NOMO-1 treated with DMSO at 0.1 percent for 48 hours (cell line): Measurements from ENCODE around the gene GFI1.
"Not testable (repeated sequence)": the region's sequence is repeated elsewhere in the genome, so short reads cannot be mapped to it uniquely, and the experiment has no call there.

ENCODE experiments used
- DNase-seq: peaks from one replicate; lab custom pipeline; 2025; ENCODE audit not compliant: unreplicated experiment; lab: John Stamatoyannopoulos, UW

GFI1 gene

DNA sequence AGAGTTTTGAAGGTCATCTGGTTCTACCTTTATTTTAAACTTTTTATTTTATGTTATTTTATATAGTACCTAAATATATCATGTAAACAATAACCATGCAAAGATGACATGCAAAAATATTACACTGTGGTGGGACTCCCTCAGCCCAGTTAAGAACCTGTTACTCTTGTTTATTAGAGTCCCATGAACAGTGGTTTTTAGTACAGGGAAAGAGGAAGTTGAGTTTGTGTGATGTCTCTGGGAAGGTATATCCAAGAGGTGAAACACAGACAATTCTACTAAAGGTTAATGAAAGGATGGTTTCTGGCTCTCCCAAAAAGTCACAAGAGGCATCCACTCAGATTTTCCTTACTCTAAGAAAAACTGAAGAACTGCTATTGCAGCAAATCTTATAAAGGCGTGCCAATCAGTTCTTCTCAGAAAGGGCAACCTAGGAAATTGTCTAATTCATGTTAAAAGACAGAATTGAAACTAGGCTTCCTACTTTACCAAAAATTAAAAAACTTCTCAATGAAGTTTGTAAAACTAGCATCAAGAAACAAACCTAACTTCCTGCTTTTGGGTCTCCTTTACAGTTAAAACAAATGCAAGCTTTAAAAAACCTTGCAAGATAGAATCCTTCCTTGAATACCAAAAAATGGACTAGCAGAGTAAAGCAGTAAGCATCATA is 19.9 kb downstream of the GFI1 start:
- DNase-seq = peak; percentile 54

DNA sequence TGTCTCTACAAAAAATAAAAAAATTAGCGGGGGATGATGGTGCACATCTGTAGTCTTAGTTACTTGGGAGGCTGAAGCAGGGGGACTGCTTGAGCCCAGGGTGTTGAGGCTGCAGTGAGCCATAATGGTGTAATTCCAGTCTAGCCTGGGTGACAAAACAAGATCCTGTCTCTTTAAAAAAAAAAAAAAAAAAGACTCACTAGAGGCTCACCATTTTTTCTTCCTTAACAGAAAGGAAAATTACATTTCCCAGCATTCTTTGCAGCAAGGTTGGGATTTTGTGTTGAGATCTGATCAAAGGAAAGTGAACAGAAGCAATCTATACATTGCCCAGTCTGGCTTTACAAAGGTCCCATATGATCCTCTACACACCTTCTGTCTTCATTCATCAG is 21.5 kb downstream of the GFI1 start:
- no peak for DNase-seq

DNA sequence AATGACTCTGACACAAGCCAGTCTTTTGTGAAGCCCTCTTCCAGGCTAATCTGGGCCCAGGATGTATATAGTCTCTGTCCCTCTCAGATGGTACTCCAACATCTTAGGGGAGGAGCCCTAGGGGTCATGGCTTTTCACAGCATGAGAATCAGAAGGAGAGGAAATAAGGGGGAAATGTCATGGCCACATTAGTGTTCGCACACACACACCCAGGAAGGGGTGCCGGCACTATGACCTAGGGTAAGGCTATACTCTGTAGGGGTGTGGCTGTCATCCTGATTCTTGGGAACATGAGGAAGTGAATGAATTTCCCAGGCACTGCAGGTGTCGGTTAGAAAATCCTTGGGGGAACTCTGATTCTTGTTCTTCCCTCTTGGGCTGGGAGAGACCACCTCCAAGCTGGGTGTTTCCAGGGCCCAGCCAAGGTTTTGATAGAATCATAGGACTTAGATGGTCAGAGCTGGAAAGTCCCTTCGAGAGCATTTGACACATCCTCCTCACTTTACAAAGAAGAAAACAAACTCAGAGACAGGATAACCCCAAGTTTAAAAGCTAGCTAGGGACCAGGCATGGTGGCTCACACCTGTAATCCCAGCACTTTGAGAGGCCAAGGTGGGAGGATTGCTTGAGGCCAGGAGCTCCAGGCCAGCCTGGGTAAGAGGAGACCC is 22.0 kb downstream of the GFI1 start:
- no peak for DNase-seq

DNA sequence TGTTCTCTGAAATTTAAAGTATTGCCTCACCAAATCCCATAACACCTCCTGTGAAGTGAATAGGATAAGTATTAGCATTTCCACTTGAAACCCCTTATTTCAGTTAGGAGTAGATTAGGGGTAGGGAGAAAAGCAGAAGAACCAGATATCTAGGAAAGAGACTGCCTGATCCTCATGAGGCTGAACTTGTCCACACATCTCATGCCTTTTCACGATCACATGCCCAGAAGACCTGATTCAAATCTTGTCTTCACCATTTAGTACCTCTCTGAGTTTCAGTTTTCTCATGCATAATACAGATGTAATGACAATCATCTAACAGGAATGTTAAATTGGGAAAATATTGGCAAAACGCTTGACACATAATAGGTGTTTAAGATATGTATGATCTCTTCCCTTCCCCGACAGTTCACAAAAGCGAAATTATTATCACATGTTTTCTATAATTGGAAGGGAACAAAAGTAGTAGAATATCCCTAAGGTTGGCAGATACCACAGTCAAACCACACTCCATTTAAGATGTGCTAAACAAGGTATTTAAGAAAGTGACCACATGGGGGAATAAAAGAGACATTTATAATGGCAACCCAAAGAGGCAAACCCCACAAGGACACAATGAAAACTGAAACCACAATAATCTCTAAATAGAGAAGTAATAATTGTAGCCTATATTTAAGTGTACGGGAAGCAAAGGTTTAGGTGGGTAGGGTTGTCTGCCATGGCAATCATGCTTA is 25.2 kb downstream of the GFI1 start:
- peak; percentile 95 for DNase-seq

DNA sequence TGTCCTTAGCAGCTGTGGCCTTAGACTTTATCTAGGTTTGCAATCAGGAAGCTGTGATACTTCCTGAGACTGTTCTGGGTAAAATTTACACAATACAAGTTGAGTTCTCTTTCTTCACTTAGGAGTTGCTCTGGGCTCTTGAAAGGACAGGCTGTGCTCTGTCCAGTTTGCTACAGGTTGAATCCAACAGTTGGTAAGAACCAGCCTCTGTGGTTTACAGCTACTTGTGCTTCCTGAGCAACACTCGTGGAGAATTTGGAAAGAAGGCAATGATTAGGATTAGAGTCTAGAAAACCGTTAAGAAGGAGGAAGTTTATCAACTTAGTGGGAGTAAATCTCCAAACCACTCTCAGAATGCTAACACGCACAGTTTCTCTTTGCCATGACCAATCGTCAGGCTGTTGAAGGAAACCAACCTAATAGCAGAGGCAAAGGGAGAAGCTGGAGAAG is 26.8 kb downstream of the GFI1 start:
- peak; percentile 90 for DNase-seq

DNA sequence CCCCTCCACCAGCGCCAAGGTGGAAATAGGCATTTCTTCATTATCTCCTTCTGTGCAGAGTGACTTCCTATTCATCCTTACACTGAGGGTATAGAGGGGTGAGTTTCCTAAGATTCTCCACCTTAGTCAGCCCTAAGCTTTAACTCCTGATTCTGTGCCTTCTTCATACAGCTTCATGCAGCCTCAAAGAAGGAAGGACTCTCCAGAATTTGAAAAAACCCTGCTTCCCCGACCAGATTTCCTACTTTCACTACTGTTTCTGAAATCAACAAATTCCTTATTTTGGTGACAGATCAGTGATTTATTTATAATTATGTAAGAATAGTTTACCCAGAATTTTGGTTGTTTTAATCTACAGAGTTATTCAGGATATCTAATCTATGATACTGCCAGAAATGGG is 28.6 kb downstream of the GFI1 start:
- DNase-seq = no peak

DNA sequence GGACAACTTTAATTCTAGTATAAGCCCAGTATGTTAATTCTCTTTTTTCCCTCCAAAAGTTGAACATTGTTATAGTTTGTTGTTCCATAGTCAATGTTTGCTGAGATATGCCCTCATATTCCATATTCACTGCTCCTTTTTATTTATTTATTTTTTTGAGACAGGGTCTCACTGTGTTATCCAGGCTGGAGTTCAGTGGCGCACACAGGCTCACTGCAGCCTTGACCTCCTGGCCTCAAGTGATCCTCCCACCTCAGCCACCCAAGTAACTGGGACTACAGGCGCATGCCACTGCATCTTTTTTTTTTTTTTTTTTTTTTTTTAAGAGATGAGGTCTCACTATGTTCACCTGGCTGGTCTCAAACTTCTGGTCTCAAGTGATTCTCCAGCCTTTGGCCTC is 38.7 kb downstream of the GFI1 start:
- no peak for DNase-seq

DNA sequence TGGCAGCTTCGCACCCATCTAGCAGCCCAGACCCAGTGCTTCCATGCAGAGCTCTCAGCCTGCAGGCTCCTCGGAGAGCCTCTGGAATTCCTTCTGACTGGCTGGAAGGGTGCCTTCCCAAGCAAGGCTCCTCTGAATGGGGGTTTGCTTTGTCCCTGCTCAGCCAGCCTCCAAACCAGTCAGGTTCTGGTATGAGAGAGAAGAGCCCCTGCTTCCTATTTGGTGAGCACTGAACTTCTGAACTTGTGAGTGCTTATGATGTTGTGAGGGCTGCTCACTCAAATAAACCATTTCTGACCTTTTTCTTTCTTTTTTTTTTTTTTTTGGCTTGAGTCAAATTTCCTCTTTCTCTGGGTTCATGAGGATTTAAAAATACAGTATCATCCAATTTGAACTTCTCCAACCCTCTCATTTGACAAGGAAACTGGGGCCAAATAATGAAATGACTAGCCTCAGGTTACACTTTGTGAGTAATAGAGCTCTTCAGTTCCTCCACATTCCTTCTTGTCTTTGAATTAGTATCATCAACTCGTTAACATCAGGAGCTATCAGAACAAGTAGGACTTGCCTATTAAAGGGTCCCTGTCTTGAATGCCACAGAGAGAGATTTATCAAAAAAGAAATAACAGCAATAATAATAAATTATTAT is 39.6 kb downstream of the GFI1 start:
- DNase-seq = no peak

DNA sequence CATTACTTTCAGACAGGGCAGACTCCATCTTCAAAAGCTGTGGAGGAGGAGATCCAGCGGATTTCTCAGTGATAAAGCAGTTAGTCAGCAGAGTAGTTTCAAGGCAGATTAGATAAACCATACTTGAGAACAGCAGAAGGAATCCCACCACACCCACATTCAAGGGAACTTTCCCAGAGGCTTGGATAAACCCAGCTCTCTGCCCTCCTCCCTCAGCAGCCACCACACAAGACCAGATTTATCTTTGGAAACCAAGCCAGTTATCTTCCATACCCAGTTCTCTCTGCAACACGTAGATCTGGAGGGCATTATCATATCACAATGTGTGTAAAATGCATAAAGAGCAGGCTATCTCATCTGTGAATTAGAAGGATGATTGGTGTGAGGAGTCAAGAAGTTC is 40.2 kb downstream of the GFI1 start:
- DNase-seq = no peak

DNA sequence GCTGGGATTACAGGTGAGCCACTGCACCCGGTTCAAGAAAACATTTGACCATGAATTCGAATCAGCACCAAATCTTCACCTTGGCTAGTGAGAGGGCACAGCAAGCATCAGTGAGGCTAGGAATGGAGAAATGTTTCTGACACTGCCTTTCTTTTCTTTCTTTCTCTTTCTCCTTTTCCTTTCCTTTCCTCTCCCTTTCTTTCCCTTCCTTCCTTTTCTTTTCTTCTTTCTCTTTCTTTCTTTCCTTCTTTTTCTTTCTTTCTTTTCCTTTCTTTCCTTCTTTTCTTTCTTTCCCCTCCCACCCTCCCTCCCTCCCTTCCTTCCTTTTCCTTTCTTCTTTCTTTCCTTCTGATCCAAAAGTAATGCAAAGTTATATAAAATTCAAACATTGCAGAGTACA is 40.9 kb downstream of the GFI1 start:
- no peak for DNase-seq

DNA sequence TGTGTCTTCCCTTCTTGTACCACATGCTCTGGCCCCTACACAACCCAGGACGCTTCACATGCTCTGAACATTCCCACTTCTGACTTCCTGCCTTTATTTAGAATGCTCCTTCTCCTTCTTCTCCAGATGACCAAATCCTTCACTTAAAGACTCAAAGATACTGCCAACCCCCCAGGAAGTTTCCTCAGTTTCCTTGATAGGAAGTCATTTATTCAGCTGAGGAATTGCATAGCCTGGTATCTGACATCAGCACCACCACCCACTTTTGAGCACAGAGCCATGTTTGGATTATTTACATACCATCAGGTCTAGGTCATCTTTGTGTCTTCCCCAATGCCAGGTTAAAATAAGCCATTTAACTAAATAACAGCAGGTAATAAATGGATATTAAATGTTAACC is 42.4 kb downstream of the GFI1 start:
- DNase-seq = no peak

DNA sequence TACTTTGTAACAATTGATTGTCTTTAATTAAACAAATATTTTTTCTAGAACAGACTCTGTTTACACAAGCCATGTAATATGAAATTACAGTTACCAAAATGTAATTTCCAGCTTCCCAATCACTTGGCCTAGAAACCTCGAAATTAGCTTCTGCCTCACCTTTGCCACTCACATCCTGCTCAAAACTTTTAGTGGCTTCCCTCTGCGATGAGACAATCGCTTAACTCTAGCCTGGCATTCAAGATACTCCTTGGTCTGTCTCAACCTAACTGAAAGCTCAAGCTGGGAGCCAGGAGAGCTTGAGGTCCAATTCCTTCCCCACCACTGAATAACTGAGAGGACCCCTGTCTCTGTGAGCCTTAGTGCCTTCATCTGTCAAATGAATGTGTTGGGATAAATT is 42.8 kb downstream of the GFI1 start:
- DNase-seq = no peak

DNA sequence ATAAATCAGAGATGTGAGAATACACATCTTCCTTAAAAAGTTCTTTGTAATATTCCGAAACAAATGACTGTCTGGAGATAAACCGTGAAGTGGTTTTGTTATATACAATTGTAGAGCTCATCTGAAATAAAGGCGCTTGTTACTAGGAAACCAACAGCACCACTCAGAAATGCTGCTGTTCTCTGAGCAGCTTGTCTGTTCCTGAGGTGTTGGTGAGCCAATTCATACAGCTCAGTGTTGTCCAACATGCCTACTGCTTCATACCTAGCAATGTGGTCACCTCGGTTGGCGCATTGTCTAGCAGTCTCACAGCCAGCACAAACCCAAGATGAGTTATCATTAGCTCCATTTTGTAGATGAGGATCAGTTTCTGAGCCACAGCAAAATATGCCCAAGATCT is 44.4 kb downstream of the GFI1 start:
- no peak for DNase-seq

DNA sequence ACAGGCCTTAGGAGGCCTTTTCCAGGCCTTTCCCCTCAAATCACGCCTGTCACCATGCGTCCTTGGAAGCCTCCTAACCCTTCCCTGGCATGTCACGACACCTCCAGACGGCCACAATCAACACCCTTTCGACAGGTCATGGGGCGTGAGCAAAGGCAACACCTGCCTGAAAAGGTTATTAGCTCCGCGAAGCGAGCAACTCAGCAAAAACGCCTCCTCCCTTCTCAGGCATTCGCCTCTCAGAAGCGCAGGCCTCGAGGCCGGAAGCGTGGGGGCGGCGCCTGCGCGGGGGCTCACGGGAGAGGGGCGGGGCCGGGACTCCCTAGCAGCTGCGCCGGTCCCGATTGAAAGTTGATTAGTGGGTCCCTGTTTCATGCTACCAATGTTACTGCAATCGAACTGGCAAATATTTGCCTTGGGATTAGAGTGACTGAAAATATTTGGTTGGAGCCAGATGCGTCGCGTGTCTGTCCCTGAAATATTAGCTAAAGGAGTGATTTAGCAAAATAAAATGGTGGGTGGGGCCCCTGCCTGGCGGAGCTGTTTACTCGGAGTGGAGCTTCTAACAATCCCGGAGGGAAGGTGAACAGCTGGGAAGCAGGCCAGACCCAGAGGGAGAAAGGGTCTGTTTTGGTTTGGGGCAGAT is 44.9 kb downstream of the GFI1 start:
- no peak for DNase-seq

DNA sequence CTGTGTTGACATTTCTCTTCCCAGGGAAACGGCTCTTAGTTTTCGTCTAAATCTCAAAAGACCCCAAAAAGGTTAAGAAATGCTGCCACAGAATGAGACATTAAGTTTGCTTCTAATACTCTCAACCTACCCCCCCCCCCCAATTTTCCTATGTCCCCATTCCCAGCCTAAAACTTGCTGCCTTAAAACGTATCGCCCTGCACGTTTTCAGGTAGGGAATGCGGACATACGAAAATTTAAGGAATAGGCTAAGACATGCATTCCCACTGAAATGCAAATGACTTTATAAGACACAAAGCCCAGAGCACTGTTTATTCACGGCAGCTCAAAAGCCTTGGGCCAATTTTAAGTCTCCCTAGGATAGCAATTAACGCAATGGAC is 45.4 kb downstream of the GFI1 start:
- DNase-seq = no peak

DNA sequence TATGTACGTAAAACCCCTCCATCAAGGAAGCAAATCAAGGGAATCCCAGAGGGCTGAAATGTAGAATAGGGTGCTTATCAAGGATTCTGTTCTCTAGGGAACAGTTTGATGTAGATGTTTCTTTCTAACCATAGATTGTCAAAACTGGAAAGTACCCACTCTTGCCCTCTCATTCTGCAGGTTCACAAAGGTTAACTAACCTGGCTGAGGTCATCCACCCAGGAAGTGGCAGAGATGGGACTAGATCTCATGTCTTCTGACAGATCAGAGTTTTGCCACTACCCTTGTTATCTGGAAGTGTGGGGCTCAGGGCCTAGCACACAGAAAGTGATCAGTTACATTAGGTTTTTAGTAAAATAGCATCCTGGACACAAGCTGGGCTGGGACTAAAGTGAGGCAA is 47.4 kb downstream of the GFI1 start:
- no peak for DNase-seq

DNA sequence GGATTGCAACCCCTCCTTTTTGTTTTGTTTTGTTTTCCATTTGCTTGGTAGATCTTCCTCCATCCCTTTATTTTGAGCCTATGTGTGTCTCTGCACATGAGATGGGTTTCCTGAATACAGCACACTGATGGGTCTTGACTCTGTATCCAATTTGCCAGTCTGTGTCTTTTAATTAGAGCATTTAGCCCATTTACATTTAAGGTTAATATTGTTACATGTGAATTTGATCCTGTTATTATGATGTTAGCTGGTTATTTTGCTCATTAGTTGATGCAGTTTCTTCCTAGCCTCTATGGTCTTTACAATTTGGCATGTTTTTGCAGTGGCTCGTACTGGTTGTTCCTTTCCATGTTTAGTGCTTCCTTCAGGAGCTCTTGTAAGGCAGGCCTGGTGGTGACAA is 52.2 kb downstream of the GFI1 start:
- DNase-seq = not testable (repeated sequence)

DNA sequence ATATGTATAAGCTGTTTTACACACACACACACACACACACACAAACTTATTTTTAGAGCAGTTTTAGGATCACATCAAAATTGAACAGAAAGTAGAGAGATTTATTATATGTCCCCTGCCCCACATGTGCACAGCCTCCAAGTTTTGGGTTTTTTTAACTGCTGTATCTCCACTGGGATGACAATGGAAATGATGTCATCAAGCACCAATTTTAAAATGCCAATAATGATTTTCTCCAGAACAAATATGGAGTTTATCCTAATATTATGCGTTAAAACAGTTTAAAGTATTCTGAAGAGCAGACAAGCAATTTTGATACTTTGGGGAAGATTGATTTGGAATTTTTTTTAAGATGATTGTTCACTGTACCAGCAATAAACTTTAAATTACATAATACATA is 56.7 kb downstream of the GFI1 start:
- DNase-seq = no peak

DNA sequence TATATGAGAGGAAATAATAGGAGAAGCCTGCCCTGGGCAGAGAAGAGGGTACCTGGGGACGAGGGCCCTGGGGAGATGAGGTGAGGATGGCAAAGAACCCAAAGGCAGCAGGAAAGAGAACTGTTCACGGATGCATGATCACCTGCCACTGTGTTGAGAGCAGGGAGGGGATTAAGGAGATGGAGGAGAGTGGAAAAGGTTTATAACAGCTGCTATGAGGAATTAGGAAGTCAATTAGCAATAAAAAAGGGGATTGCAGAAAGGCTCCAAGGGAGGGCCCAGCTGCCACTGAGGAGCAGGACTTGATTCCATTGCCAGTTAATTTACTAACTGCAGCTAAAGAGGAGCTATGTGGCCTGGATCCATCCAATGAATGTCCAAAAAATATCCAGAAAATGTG is 61.1 kb downstream of the GFI1 start:
- DNase-seq = no peak
